K562 (cell line): ENCODE results near the gene PDZK1. TPM values are rescaled to one million over a fixed set of nuclear protein-coding genes. Genes with fewer than 3 reads are reported as not detected.

Experiments
- ATAC-seq: fragments of 200-7000 bp; cut with Tn5 transposase; 3 replicates; pipeline ENCODE4 v1.9.1; 2020; ENCODE audit warnings: moderate library complexity
- BruUV-seq: library from RNA; stranded (reverse); fragments of 400-500 nt; replicated peaks from 2 replicates; lab custom pipeline; 2021; lab: Mats Ljungman, UMichigan
- CTCF ChIA-PET: fragments of 300-600 bp; formaldehyde crosslinking; extraction: SDS; loops from one replicate; lab custom pipeline; 2021; ENCODE audit warnings: low intra/inter-chr PET ratio; lab: Yijun Ruan, JAX
- POLR2A ChIA-PET: fragments of 300-600, 350-650 bp; sonication (Branson Sonifier 250); formaldehyde crosslinking; extraction: SDS; loops from one replicate; lab custom pipeline; 2021; ENCODE audit warnings: antibody characterized with exemption, inconsistent platforms; lab: Yijun Ruan, JAX
- DNase-seq, 4 experiments: peaks; one replicate each; pipeline versions ENCODE4 v3.0.0 to v3.0.0-alpha.2; 2011 to 2018; ENCODE audit warnings: low spot score in 3 of 4, mixed read lengths in 3 of 4; ENCODE audit errors: extremely low read depth in 1 of 4
- FAIRE-seq: peaks from 2 replicates; lab custom pipeline; 2011; peaks lifted over from hg19 to GRCh38; lab: Jason Lieb, UNC
- H2AFZ ChIP-seq: 2 replicates; pipeline ENCODE4 v1.6.0; 2011; ENCODE audit warnings: low read depth, low read length, control low read depth, inconsistent platforms
- H3K27ac ChIP-seq: fragments of 200-600 bp; 3 replicates; pipeline ENCODE4 v1.8.0; 2011; ENCODE audit warnings: low read depth, mild to moderate bottlenecking, control low read depth, inconsistent platforms, low read length, moderate library complexity, mixed read lengths; ENCODE audit errors: extremely low read depth
- H3K27me3 ChIP-seq, 2 experiments: fragments of 300-600 bp in 1 of 2; 2 replicates in 1 of 2; 3 replicates in 1 of 2; pipeline versions ENCODE4 v1.6.0 to v1.8.0; 2011; ENCODE audit warnings: inconsistent platforms in 2 of 2, low read length in 2 of 2, mild to moderate bottlenecking in 1 of 2, mixed read lengths in 1 of 2, moderate library complexity in 1 of 2; ENCODE audit not compliant: control insufficient read depth in 2 of 2, insufficient read depth in 2 of 2
- H3K36me3 ChIP-seq: fragments of 300-600 bp; 3 replicates; pipeline ENCODE4 v1.8.0; 2011; ENCODE audit warnings: mild to moderate bottlenecking, low read length, inconsistent platforms; ENCODE audit not compliant: control insufficient read depth, insufficient read depth
- H3K4me1 ChIP-seq, 2 experiments: fragments of 200-600 bp in 1 of 2; replicated peaks in 1 of 2; 2 replicates in 1 of 2; 3 replicates in 1 of 2; pipeline versions ENCODE4 v1.5.1 to v1.8.0; 2011; ENCODE audit warnings: inconsistent platforms in 2 of 2, low read length in 2 of 2, mild to moderate bottlenecking in 1 of 2, mixed read lengths in 1 of 2, moderate library complexity in 1 of 2; ENCODE audit not compliant: control insufficient read depth in 2 of 2, insufficient read depth in 2 of 2
- H3K4me2 ChIP-seq: 2 replicates; pipeline ENCODE4 v1.6.1; 2011; ENCODE audit warnings: low read length, control low read depth, inconsistent platforms, mixed read lengths; ENCODE audit not compliant: insufficient read depth
- H3K4me3 ChIP-seq: fragments of 200-600 bp; sonication (generic), shearing (Covaris generic); 2 replicates; pipeline ENCODE4 v1.5.1; 2016; ENCODE audit warnings: control low read depth, inconsistent platforms
- H3K79me2 ChIP-seq: fragments of 200-600 bp; 3 replicates; pipeline ENCODE4 v1.8.0; 2011; ENCODE audit warnings: low read length, inconsistent platforms; ENCODE audit not compliant: control insufficient read depth, insufficient read depth
- H3K9ac ChIP-seq, 2 experiments: 2 replicates each; pipeline versions ENCODE4 v1.6.0 to v1.6.1; 2011; ENCODE audit warnings: low read depth in 2 of 2, low read length in 2 of 2, control low read depth in 1 of 2, inconsistent platforms in 1 of 2, mild to moderate bottlenecking in 1 of 2, mixed read lengths in 1 of 2; ENCODE audit not compliant: insufficient read depth in 1 of 2
- H3K9me1 ChIP-seq: one replicate; pipeline ENCODE4 v1.6.0; 2011; ENCODE audit warnings: inconsistent platforms, mild to moderate bottlenecking, low read length, moderate library complexity; ENCODE audit not compliant: control insufficient read depth, insufficient read depth
- H3K9me3 ChIP-seq: replicated peaks from 2 replicates; pipeline ENCODE4 v1.5.1; 2011; ENCODE audit warnings: low read depth, low read length, inconsistent platforms; ENCODE audit not compliant: control insufficient read depth, insufficient read depth
- H4K20me1 ChIP-seq: replicated peaks from 2 replicates; pipeline ENCODE4 v1.6.1; 2011; ENCODE audit warnings: low read length, inconsistent platforms, mixed read lengths; ENCODE audit not compliant: control insufficient read depth, insufficient read depth
- EGR1 ChIP-seq: fragments of 450-650 bp; conservative IDR thresholded peaks from 2 replicates; pipeline ENCODE4 v1.6.1; 2017; ENCODE audit warnings: mild to moderate bottlenecking
- ETS2 ChIP-seq: IDR thresholded peaks from 2 replicates; pipeline ENCODE4 v1.6.1; 2016; ENCODE audit warnings: borderline replicate concordance, missing genetic modification characterization, mild to moderate bottlenecking, moderate library complexity, missing compliant biosample characterization; ENCODE audit not compliant: poor library complexity, severe bottlenecking
- RBM25 ChIP-seq: fragments of 200-400 bp; formaldehyde crosslinking; IDR thresholded peaks from 2 replicates; pipeline ENCODE4 v1.6.1; 2018; ENCODE audit warnings: low read length, low read depth, moderate library complexity; ENCODE audit not compliant: severe bottlenecking
- ZNF146 ChIP-seq: IDR thresholded peaks from one replicate; pipeline ENCODE4 v1.6.1; 2018; ENCODE audit warnings: missing compliant biosample characterization; ENCODE audit not compliant: unreplicated experiment
- WGBS: fragments of 100-300 bp; shearing (Covaris generic); methylation state at CpG from one replicate; pipeline ENCODE4 v1.1.6; 2016; ENCODE audit warnings: low coverage, mixed read lengths; ENCODE audit not compliant: insufficient coverage; ENCODE audit errors: missing lambda C conversion rate; 5-methylcytosine and 5-hydroxymethylcytosine counted together
- in situ Hi-C: fragments of 300-500 bp; cut with MboI; formaldehyde crosslinking; loops from 4 replicates; pipeline ENCODE4 v1.15.0; 2018; ENCODE audit warnings: inconsistent platforms, mixed read lengths
- intact Hi-C: fragments of 100-400 bp; cut with micrococcal nuclease; formaldehyde crosslinking; loops from 2 replicates; pipeline ENCODE4 v1.14.2; 2022
- polyA plus RNA-seq, 8 experiments: library from polyadenylated mRNA; depleted of rRNA in 4 of 8; stranded (reverse) in 5 of 8; unstranded in 3 of 8; fragments of >200 nt; fragmentation: Nextera tagmentation in 2 of 8; fragmentation: Illumina TruSeq in 1 of 8; extraction: Ambion mirVana in 2 of 8; extraction: Trizol in 1 of 8; gene quantifications; 2 replicates each; pipeline versions ENCODE4 v1.2.1 to v1.2.3, GENCODE V29; 2011 to 2014; ENCODE audit warnings: inconsistent platforms in 1 of 8, missing spikeins in 1 of 8
- total RNA-seq, 7 experiments: library from RNA; depleted of rRNA in 6 of 7; stranded (reverse); fragments of >200 nt in 6 of 7; fragmentation: Illumina TruSeq in 2 of 7; extraction: Trizol in 2 of 7; gene quantifications; 2 replicates each; pipeline versions ENCODE4 v1.2.1 to v1.2.3, GENCODE V29; 2011 to 2021; ENCODE audit warnings: low replicate concordance in 1 of 7
- TF ChIP-seq, protein P1 (sequence below): fragments of 450-650 bp; conservative IDR thresholded peaks from 2 replicates; pipeline ENCODE4 v1.6.1; 2016; ENCODE audit warnings: missing genetic modification characterization, low read depth, mild to moderate bottlenecking, missing compliant biosample characterization, moderate library complexity
- TF ChIP-seq, protein P2 (sequence below): fragments of 450-650 bp; formaldehyde crosslinking; conservative IDR thresholded peaks from 2 replicates; pipeline ENCODE4 v1.4.0; 2022; ENCODE audit warnings: mild to moderate bottlenecking, missing genetic modification characterization

Gene PDZK1
- total and polyA plus RNA-seq, 9 of the 15 experiments (the other 6 are each of a cell fraction or from before 2014, with no cell fraction given): 0.04 to 0.22 (median 0.16) TPM; not detected in 2

GRCh38 chr1:145711213-145711651, 4.1 kb upstream of the PDZK1 start:
- Histone ChIP-seq H3K4me2 (no peak overlapping the region), H3K4me1 (0 out of 5 replicates have a peak, but pooled peaks cover 0 to 4% of the 10 kb centered on the region in 2 experiments), H3K27ac (no peak overlapping the region), H3K27me3 (peaks cover 10 to 27% of the 10 kb centered on the region in 2 experiments; a peak in 4 of 5 replicates), H2AFZ (no peak overlapping the region), H3K9me1 (no peaks in the 10 kb centered on the region), H3K36me3 (no peaks in the 10 kb centered on the region), H3K79me2 (no peaks in the 10 kb centered on the region), H3K9ac (no peak overlapping the region), H3K4me3 (no peak overlapping the region), H3K9me3 (no peaks in the 10 kb centered on the region), H4K20me1 (0 out of 2 replicates have a peak, but pooled peaks cover 4% of the 10 kb centered on the region)
- ATAC-seq: no peak
- FAIRE-seq: no peak
- POLR2A ChIA-PET: interaction anchor here (0.6 to 0.8 kb wide), 2 partner anchors 9 to 98 kb away, joined by 3 to 4 read pairs; no protein-coding TSS in a partner anchor
- no peak for DNase-seq
- 4% methylated on average over 3 of the region's 3 CpGs for WGBS
- no TSS peak for BruUV-seq
- in situ Hi-C loops (no loop called here), intact Hi-C loops (no loop called here)
- TF ChIP-seq EGR1: no peak
- CTCF ChIA-PET: no interaction called here

DNA sequence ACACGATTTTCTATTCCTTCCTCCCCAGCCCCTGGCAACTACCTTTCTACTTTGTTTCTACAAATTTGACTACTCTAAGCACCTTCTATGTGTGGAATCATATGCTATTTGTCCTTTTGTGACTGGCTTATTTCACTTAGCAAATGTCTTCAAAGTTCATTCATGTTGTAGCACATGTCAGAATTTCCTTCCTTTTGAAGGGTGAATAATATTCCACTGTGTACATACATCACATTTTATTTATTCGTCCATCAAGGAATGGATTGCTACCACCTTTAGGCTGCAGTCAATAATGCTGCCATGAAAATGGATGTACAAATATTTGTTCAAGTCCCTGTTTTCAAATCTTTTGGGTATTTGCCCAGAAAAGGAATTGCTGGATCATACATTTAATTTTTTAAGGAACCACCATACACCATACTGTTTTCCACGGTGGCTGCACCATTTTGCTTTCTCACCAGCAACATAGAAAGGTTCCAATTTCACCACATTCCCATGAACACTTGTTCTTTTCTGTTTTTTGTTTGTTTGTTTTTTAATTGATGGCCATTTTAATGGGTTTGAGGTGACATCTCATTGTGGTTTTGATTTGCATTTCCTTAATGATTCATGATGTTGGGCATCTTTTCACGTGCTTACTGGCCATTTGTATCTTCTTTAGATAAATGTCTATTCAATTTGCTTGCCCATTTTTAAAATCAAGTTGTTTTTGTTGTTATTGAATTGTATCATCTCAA, 3.3 kb upstream of the PDZK1 start:
- Histone ChIP-seq H3K27ac (no peak overlapping the region), H3K79me2 (no peaks in the 10 kb centered on the region), H3K36me3 (no peaks in the 10 kb centered on the region), H2AFZ (no peak overlapping the region), H3K9ac (no peak overlapping the region), H3K27me3 (peaks cover 10 to 27% of the 10 kb centered on the region in 2 experiments; a peak in 4 of 5 replicates), H3K9me1 (no peaks in the 10 kb centered on the region)
- WGBS: under 1% methylated on average over 4 of the region's 4 CpGs
- POLR2A ChIA-PET: no interaction called here
- intact Hi-C loops: no loop called here
- DNase-seq (no peak), FAIRE-seq (no peak), ATAC-seq (no peak)
- TF ChIP-seq ETS2 (tag) (no peak), ZNF146 (CRISPR knock-in tag) (peak; percentile 51), RBM25 (peak; percentile 45)
- TF ChIP-seq, protein P1, sequence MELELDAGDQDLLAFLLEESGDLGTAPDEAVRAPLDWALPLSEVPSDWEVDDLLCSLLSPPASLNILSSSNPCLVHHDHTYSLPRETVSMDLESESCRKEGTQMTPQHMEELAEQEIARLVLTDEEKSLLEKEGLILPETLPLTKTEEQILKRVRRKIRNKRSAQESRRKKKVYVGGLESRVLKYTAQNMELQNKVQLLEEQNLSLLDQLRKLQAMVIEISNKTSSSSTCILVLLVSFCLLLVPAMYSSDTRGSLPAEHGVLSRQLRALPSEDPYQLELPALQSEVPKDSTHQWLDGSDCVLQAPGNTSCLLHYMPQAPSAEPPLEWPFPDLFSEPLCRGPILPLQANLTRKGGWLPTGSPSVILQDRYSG (tag): no peak
- TF ChIP-seq, protein P2, sequence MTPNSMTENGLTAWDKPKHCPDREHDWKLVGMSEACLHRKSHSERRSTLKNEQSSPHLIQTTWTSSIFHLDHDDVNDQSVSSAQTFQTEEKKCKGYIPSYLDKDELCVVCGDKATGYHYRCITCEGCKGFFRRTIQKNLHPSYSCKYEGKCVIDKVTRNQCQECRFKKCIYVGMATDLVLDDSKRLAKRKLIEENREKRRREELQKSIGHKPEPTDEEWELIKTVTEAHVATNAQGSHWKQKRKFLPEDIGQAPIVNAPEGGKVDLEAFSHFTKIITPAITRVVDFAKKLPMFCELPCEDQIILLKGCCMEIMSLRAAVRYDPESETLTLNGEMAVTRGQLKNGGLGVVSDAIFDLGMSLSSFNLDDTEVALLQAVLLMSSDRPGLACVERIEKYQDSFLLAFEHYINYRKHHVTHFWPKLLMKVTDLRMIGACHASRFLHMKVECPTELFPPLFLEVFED (CRISPR knock-in tag): no peak
- TF ChIP-seq, all 486 proteins: peak for 2
- Histone ChIP-seq H3K4me2 (no peak overlapping the region), H4K20me1 (0 out of 2 replicates have a peak, but pooled peaks cover 4% of the 10 kb centered on the region), H3K4me1 (0 out of 5 replicates have a peak, but pooled peaks cover 0 to 4% of the 10 kb centered on the region in 2 experiments), H3K4me3 (no peak overlapping the region), H3K9me3 (no peaks in the 10 kb centered on the region)
- CTCF ChIA-PET: interaction anchor here (1.0 kb wide), 1 partner anchor 9 kb away, joined by 4 read pairs; the partner anchor contains the start of gene CD160
- in situ Hi-C loops: no loop called here
- BruUV-seq: no TSS peak
